Measurements from ENCODE around the gene PIK3CB. TPM values are rescaled to one million over a fixed set of nuclear protein-coding genes. Genes with fewer than 3 reads are reported as not detected.

The PIK3CB gene
- total RNA-seq, 5 donors from 2014 or later (not counting 1 experiment from before 2014, with no cell fraction given): 25.2 to 34.4 (median 30.9) TPM

DNA sequence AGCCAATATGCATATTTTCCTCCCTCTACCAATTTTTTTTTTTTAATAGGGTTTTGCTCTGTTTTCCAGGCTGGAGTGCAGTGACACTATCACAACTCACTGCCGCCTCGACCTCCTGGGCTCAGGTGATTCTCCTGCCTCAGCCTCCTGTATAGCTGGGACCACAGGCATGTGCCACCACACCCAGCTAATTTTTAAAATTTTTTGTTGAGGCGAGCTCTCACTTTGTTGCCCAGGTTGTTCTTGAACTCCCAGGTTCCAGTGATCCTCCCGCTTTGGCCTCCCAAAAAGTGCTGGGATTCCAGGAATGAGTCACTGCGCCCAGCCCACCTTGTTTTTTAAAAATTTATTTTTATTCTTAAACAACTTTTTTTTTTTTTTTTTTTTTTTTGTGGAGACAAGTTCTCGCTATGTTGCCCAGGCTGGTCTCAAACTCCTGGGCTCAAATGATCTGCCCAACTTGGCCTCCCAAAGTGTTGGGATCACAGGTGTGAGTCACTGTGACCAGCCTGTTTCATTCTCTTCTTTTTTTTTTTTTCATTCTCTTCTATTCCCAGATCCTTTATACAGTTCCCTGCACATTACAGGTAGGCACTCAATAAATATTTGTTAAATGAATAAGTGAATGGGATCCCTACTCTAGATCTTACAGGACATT lies 40.5 kb upstream of the PIK3CB start:
- H3K4me1 ChIP-seq (ENCODE audit: control insufficient read depth in 1 of 2, extremely low read depth in 1 of 2, insufficient read depth in 2 of 2, low read length in 2 of 2): no peaks in the 10 kb centered on the region
- Mint-ChIP-seq H3K27ac (no peak overlapping the region), H3K36me3 (no peaks in the 10 kb centered on the region), H3K9me3 (peaks cover 10 to 15% (median 11%) of the 10 kb centered on the region in 3 donors), H3K4me1 (peaks cover 4 to 7% (median 6%) of the 10 kb centered on the region in 3 donors), H3K27me3 (no peaks in the 10 kb centered on the region), H3K4me3 (no peak overlapping the region)
- no peaks in the 10 kb centered on the region for H3K36me3 ChIP-seq (ENCODE audit: control insufficient read depth in 2 of 2, extremely low read depth in 1 of 2, insufficient read depth in 1 of 2, low read length in 1 of 2)
- DNase-seq (no peak), ATAC-seq (replicated peaks in 1 of 4) (no peak)
- no peak overlapping the region for H3K4me3 ChIP-seq (ENCODE audit: control insufficient read depth in 1 of 2, extremely low read depth in 1 of 2, low read length in 1 of 2)
- ChIA-PET CTCF (interaction anchor here in 1 of 2 donors (0.7 kb wide), 1 partner anchor 79 kb away, joined by 3 read pairs; no protein-coding TSS in a partner anchor), POLR2A (no interaction called here)
- H3K27me3 ChIP-seq (replicated peaks in 1 of 2; ENCODE audit: control insufficient read depth in 2 of 2, extremely low read depth in 1 of 2, insufficient read depth in 2 of 2, low read length in 1 of 2): peaks cover 0 to 6% of the 10 kb centered on the region in 2 experiments
- H3K9me3 ChIP-seq: no peaks in the 10 kb centered on the region
- WGBS (ENCODE audit: insufficient coverage): 86% methylated on average over 3 of the region's 6 CpGs
- H3K27ac ChIP-seq (ENCODE audit: low read length): no peak overlapping the region

- ATAC-seq (replicated peaks in 1 of 4) (no peak), DNase-seq (no peak)
- 90% methylated on average over 2 of the region's 10 CpGs for WGBS (ENCODE audit: insufficient coverage)
- H3K27me3 Mint-ChIP-seq: no peaks in the 10 kb centered on the region
- ChIA-PET CTCF (interaction anchor here in 1 of 2 donors (0.9 kb wide), 1 partner anchor 50 kb away, joined by 7 read pairs; no protein-coding TSS in a partner anchor), POLR2A (no interaction called here)
- peaks cover 4 to 7% (median 6%) of the 10 kb centered on the region in 3 donors for H3K4me1 Mint-ChIP-seq
- H3K27ac Mint-ChIP-seq: no peak overlapping the region
- H3K9me3 ChIP-seq: no peaks in the 10 kb centered on the region
- H3K4me3 ChIP-seq (ENCODE audit: control insufficient read depth in 1 of 2, extremely low read depth in 1 of 2, low read length in 1 of 2): no peak overlapping the region
- H3K27me3 ChIP-seq (replicated peaks in 1 of 2; ENCODE audit: control insufficient read depth in 2 of 2, extremely low read depth in 1 of 2, insufficient read depth in 2 of 2, low read length in 1 of 2): peaks cover 0 to 3% of the 10 kb centered on the region in 2 experiments
- no peak overlapping the region for H3K27ac ChIP-seq (ENCODE audit: low read length)
- no peaks in the 10 kb centered on the region for H3K4me1 ChIP-seq (ENCODE audit: control insufficient read depth in 1 of 2, extremely low read depth in 1 of 2, insufficient read depth in 2 of 2, low read length in 2 of 2)
- H3K9me3 Mint-ChIP-seq: peaks cover 10 to 15% (median 11%) of the 10 kb centered on the region in 3 donors
- H3K36me3 Mint-ChIP-seq: no peaks in the 10 kb centered on the region
- H3K4me3 Mint-ChIP-seq: no peak overlapping the region
- no peaks in the 10 kb centered on the region for H3K36me3 ChIP-seq (ENCODE audit: control insufficient read depth in 2 of 2, extremely low read depth in 1 of 2, insufficient read depth in 1 of 2, low read length in 1 of 2)
These were observed 38.9 kb upstream of the PIK3CB start for GRCh38 chr3:138873471-138874278.

DNA sequence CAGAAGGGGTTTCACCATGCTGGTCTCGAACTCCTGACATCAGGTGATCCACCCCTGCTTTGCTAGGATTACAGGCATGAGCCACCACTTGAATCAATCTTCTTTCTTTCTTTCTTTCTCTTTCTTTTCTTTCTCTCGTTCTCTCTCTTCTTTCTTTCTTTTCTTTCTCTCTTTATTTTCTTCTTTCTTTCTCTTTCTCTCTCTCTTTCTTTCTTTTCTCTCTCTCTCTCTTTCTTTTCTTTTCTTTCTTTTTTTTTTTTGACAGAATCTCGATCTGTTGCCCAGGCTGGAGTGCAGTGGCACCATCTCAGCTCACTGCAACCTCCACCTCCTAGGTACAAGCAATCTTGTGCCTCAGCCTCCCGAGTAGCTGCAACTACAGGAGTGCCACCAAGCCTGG lies 37.9 kb upstream of the PIK3CB start:
- Mint-ChIP-seq H3K4me3 (no peak overlapping the region), H3K27ac (no peak overlapping the region), H3K9me3 (peaks cover 10 to 15% (median 11%) of the 10 kb centered on the region in 3 donors), H3K36me3 (no peaks in the 10 kb centered on the region), H3K27me3 (no peaks in the 10 kb centered on the region), H3K4me1 (peaks cover 4 to 7% (median 6%) of the 10 kb centered on the region in 3 donors)
- ATAC-seq (replicated peaks in 1 of 4): no peak
- ChIA-PET POLR2A (interaction anchor here in 1 of 2 donors (0.7 kb wide), 1 partner anchor 63 kb away, joined by 5 read pairs; no protein-coding TSS in a partner anchor), CTCF (interaction anchor here in 1 of 2 donors (0.9 kb wide), 1 partner anchor 51 kb away, joined by 7 read pairs; no protein-coding TSS in a partner anchor)
- H3K36me3 ChIP-seq (ENCODE audit: control insufficient read depth in 2 of 2, extremely low read depth in 1 of 2, insufficient read depth in 1 of 2, low read length in 1 of 2): no peaks in the 10 kb centered on the region
- no peak overlapping the region for H3K4me3 ChIP-seq (ENCODE audit: control insufficient read depth in 1 of 2, extremely low read depth in 1 of 2, low read length in 1 of 2)
- WGBS (ENCODE audit: insufficient coverage): 100% methylated on average over 2 of the region's 4 CpGs
- no peak for DNase-seq
- H3K9me3 ChIP-seq: no peaks in the 10 kb centered on the region
- no peak overlapping the region for H3K27ac ChIP-seq (ENCODE audit: low read length)
- H3K27me3 ChIP-seq (replicated peaks in 1 of 2; ENCODE audit: control insufficient read depth in 2 of 2, extremely low read depth in 1 of 2, insufficient read depth in 2 of 2, low read length in 1 of 2): peaks cover 0 to 3% of the 10 kb centered on the region in 2 experiments
- no peaks in the 10 kb centered on the region for H3K4me1 ChIP-seq (ENCODE audit: control insufficient read depth in 1 of 2, extremely low read depth in 1 of 2, insufficient read depth in 2 of 2, low read length in 2 of 2)

GRCh38 chr3:138867996-138868395 lies 33.3 kb upstream of the PIK3CB start:
- ChIA-PET CTCF (no interaction called here), POLR2A (no interaction called here)
- no CpG with 5 or more reads among the region's 1 CpG for WGBS (ENCODE audit: insufficient coverage)
- no peak overlapping the region for H3K4me3 Mint-ChIP-seq
- H3K36me3 Mint-ChIP-seq: no peaks in the 10 kb centered on the region
- DNase-seq (no peak), ATAC-seq (replicated peaks in 1 of 4) (no peak)
- H3K27me3 ChIP-seq (replicated peaks in 1 of 2; ENCODE audit: control insufficient read depth in 2 of 2, extremely low read depth in 1 of 2, insufficient read depth in 2 of 2, low read length in 1 of 2): no peaks in the 10 kb centered on the region
- H3K4me1 ChIP-seq (ENCODE audit: control insufficient read depth in 1 of 2, extremely low read depth in 1 of 2, insufficient read depth in 2 of 2, low read length in 2 of 2): no peaks in the 10 kb centered on the region
- no peak overlapping the region for H3K27ac ChIP-seq (ENCODE audit: low read length)
- H3K27me3 Mint-ChIP-seq: no peaks in the 10 kb centered on the region
- no peaks in the 10 kb centered on the region for H3K4me1 Mint-ChIP-seq
- no peaks in the 10 kb centered on the region for H3K36me3 ChIP-seq (ENCODE audit: control insufficient read depth in 2 of 2, extremely low read depth in 1 of 2, insufficient read depth in 1 of 2, low read length in 1 of 2)
- no peaks in the 10 kb centered on the region for H3K9me3 Mint-ChIP-seq
- H3K4me3 ChIP-seq (ENCODE audit: control insufficient read depth in 1 of 2, extremely low read depth in 1 of 2, low read length in 1 of 2): no peak overlapping the region
- no peaks in the 10 kb centered on the region for H3K9me3 ChIP-seq
- no peak overlapping the region for H3K27ac Mint-ChIP-seq

DNA sequence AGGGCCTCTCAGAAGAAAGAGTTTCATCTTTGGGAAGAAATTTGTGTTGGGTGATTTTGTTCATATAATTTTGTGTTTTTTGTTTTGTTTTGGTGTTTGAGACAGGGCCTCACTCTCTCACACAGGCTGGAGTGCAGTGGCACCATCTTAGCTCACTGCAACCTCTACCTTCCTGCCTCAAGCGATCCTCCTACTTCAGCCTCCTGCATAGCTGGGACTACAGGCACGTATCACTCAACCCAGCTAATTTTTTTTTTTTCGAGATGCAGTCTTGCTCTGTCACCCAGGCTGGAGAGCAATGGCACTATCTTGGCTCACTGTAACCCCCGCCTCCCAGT lies 29.0 kb upstream of the PIK3CB start:
- no peak overlapping the region for H3K4me3 Mint-ChIP-seq
- 94% methylated on average over 4 of the region's 4 CpGs for WGBS (ENCODE audit: insufficient coverage)
- Histone ChIP-seq H3K4me3 (ENCODE audit: control insufficient read depth in 1 of 2, extremely low read depth in 1 of 2, low read length in 1 of 2) (no peak overlapping the region), H3K36me3 (ENCODE audit: control insufficient read depth in 2 of 2, extremely low read depth in 1 of 2, insufficient read depth in 1 of 2, low read length in 1 of 2) (no peaks in the 10 kb centered on the region), H3K4me1 (ENCODE audit: control insufficient read depth in 1 of 2, extremely low read depth in 1 of 2, insufficient read depth in 2 of 2, low read length in 2 of 2) (no peaks in the 10 kb centered on the region), H3K27me3 (replicated peaks in 1 of 2; ENCODE audit: control insufficient read depth in 2 of 2, extremely low read depth in 1 of 2, insufficient read depth in 2 of 2, low read length in 1 of 2) (no peaks in the 10 kb centered on the region), H3K9me3 (no peaks in the 10 kb centered on the region), H3K27ac (ENCODE audit: low read length) (no peak overlapping the region)
- H3K36me3 Mint-ChIP-seq: no peaks in the 10 kb centered on the region
- H3K4me1 Mint-ChIP-seq: peaks cover 0 to 1% (median 0%) of the 10 kb centered on the region in 3 donors
- ChIA-PET CTCF (no interaction called here), POLR2A (no interaction called here)
- ATAC-seq (replicated peaks in 1 of 4) (no peak), DNase-seq (no peak)
- H3K9me3 Mint-ChIP-seq: no peaks in the 10 kb centered on the region
- no peak overlapping the region for H3K27ac Mint-ChIP-seq
- no peaks in the 10 kb centered on the region for H3K27me3 Mint-ChIP-seq

DNA sequence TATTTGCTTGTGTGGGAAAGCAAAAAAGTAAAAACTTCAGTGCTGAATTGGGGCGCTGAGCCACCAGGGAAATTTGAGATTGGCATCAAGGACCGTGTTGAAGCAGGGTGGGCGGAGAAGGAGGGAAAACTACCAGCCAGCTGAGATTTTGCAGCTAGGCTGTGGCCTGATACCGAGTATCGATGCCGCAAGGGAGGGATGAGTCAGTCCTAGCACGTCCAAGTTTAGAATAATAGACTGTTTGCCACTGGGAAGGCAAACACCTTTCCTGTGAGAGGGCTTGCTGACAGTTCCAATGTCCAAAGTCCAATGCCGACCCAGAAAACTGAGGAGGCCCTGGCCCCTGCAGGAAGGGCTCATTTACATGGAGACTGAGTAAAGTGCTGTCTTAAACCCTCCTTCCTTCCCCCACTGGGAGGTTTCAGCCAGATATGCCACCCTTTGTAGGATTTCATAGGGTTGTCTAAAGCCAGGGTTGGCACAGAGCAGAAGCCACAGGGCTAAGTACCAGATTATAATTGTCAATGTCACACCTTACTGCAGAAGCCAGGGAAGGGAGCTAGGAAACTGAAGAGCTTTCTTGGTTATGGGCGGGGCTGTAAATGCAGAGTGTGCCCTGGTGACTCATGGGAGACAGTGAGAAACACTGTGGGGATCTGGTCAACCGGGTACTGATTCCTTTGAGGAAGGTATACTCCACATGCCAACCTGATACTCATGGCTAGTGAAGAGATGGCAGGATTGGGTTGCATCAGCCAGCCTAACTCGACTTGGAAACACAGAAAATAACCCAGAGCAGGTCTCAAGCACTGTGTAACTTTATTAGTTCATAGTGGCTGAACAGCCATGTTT lies 28.4 kb upstream of the PIK3CB start:
- ATAC-seq (replicated peaks in 1 of 4) (no peak), DNase-seq (peak in 1 of 35 experiments; percentile 1)
- Histone ChIP-seq H3K27me3 (replicated peaks in 1 of 2; ENCODE audit: control insufficient read depth in 2 of 2, extremely low read depth in 1 of 2, insufficient read depth in 2 of 2, low read length in 1 of 2) (no peaks in the 10 kb centered on the region), H3K27ac (ENCODE audit: low read length) (no peak overlapping the region), H3K4me3 (ENCODE audit: control insufficient read depth in 1 of 2, extremely low read depth in 1 of 2, low read length in 1 of 2) (no peak overlapping the region), H3K4me1 (ENCODE audit: control insufficient read depth in 1 of 2, extremely low read depth in 1 of 2, insufficient read depth in 2 of 2, low read length in 2 of 2) (no peaks in the 10 kb centered on the region), H3K9me3 (no peaks in the 10 kb centered on the region), H3K36me3 (ENCODE audit: control insufficient read depth in 2 of 2, extremely low read depth in 1 of 2, insufficient read depth in 1 of 2, low read length in 1 of 2) (no peaks in the 10 kb centered on the region)
- peaks cover 0 to 1% (median 0%) of the 10 kb centered on the region in 3 donors for H3K4me1 Mint-ChIP-seq
- H3K9me3 Mint-ChIP-seq: no peaks in the 10 kb centered on the region
- no peak overlapping the region for H3K4me3 Mint-ChIP-seq
- no peak overlapping the region for H3K27ac Mint-ChIP-seq
- ChIA-PET POLR2A (interaction anchor here in 1 of 2 donors (0.6 kb wide), 2 partner anchors 77 to 152 kb away, joined by 5 to 9 read pairs; no protein-coding TSS in a partner anchor), CTCF (interaction anchor here in 1 of 2 donors (0.6 kb wide), 1 partner anchor 17 kb away, joined by 3 read pairs; no protein-coding TSS in a partner anchor)
- WGBS (ENCODE audit: insufficient coverage): 82% methylated on average over 8 of the region's 11 CpGs
- H3K27me3 Mint-ChIP-seq: no peaks in the 10 kb centered on the region
- no peaks in the 10 kb centered on the region for H3K36me3 Mint-ChIP-seq
